Lung (tissue), 12 donors: ENCODE data around the gene GRIK2. TPM values are rescaled to one million over a fixed set of nuclear protein-coding genes. Genes with fewer than 3 reads are reported as not detected.
"Not testable (repeated sequence)": the region's sequence is repeated elsewhere in the genome, so short reads cannot be mapped to it uniquely, and the experiment has no call there.

ENCODE experiments used
- ATAC-seq: fragments of 200-7000 bp; cut with Tn5 transposase; one replicate; pipeline ENCODE4 v1.9.1; 2020; ENCODE audit warnings: moderate number of reproducible peaks; ENCODE audit not compliant: insufficient read depth, low FRiP score
- DNase-seq, 3 donors: peaks; one replicate each; pipeline ENCODE4 v3.0.0-alpha.2; 2013 to 2017
- H3K27ac ChIP-seq, 2 donors: one replicate each; pipeline ENCODE4 v1.5.1; 2013; ENCODE audit warnings: mild to moderate bottlenecking in 2 of 2, moderate library complexity in 2 of 2, control low read depth in 1 of 2, inconsistent platforms in 1 of 2, low read depth in 1 of 2, low read length in 1 of 2
- H3K27me3 ChIP-seq, 3 donors: one replicate each; pipeline ENCODE4 v1.5.1; 2013; ENCODE audit warnings: low read length in 2 of 3; ENCODE audit not compliant: control insufficient read depth in 3 of 3, insufficient read depth in 3 of 3
- H3K36me3 ChIP-seq, 4 donors: one replicate each; pipeline ENCODE4 v1.5.1; 2013; ENCODE audit warnings: low read length in 4 of 4, mild to moderate bottlenecking in 1 of 4, moderate library complexity in 1 of 4; ENCODE audit not compliant: control insufficient read depth in 4 of 4, insufficient read depth in 4 of 4
- H3K4me1 ChIP-seq, 5 donors: one replicate each; pipeline ENCODE4 v1.5.1; 2013; ENCODE audit warnings: low read length in 5 of 5, mild to moderate bottlenecking in 2 of 5, moderate library complexity in 1 of 5; ENCODE audit not compliant: control insufficient read depth in 5 of 5, insufficient read depth in 5 of 5
- H3K4me3 ChIP-seq: one replicate; pipeline ENCODE4 v1.5.1; 2013; ENCODE audit warnings: mild to moderate bottlenecking, control low read depth, moderate library complexity
- H3K9ac ChIP-seq, 2 donors: one replicate each; pipeline ENCODE4 v1.5.1; 2013; ENCODE audit warnings: low read length in 2 of 2, control low read depth in 1 of 2; ENCODE audit not compliant: insufficient read depth in 1 of 2
- H3K9me3 ChIP-seq, 4 donors: one replicate each; pipeline ENCODE4 v1.5.1; 2013; ENCODE audit warnings: low read length in 3 of 4, mild to moderate bottlenecking in 1 of 4, moderate library complexity in 1 of 4; ENCODE audit not compliant: control insufficient read depth in 4 of 4, insufficient read depth in 3 of 4
- CTCF ChIP-seq: IDR thresholded peaks from 2 replicates; pipeline ENCODE4 v1.5.1; 2012; ENCODE audit warnings: mild to moderate bottlenecking; ENCODE audit errors: control extremely low read depth, extremely low read depth
- WGBS, 2 donors: extraction: QIAGEN DNeasy Blood & Tissue Kit; methylation state at CpG; one replicate each; pipeline ENCODE4 v1.1.7; 2013; 5-methylcytosine and 5-hydroxymethylcytosine counted together
- polyA plus RNA-seq, 2 donors: library from polyadenylated mRNA; stranded (reverse); fragments of 200-250 nt; gene quantifications; one replicate each; pipeline ENCODE4 v1.2.1, GENCODE V29; 2013
- total RNA-seq, 2 donors: library from RNA; depleted of rRNA in 1 of 2; stranded (reverse); fragments of >200 nt in 1 of 2; gene quantifications; one replicate each; pipeline ENCODE4 v1.2.1, GENCODE V29; 2014 to 2021
- donor health status: control.
- donor health status: control.
- donor health status: Bipolar disorder and iron deficiency.
- donor health status: healthy.
- donor health status: DM: yes; HTN: yes; CAD: no.

GRIK2 gene
- total and polyA plus RNA-seq, 4 donors = 0.09 to 5.1 (median 0.67) TPM

GRCh38 chr6:102068349-102068929 is 674.9 kb downstream of the GRIK2 start:
- Histone ChIP-seq H3K4me3 (no peak overlapping the region), H3K27me3 (no peaks in the 10 kb centered on the region), H3K9me3 (no peaks in the 10 kb centered on the region), H3K9ac (no peak overlapping the region), H3K27ac (no peak overlapping the region), H3K36me3 (no peaks in the 10 kb centered on the region), H3K4me1 (no peaks in the 10 kb centered on the region)
- TF ChIP-seq CTCF = no peak
- WGBS, 2 donors = 80 to 81% methylated on average over 7 of the region's 7 CpGs
- DNase-seq (no peak), ATAC-seq (no peak)

- Histone ChIP-seq H3K4me3 (no peak overlapping the region), H3K27ac (no peak overlapping the region), H3K27me3 (no peaks in the 10 kb centered on the region), H3K36me3 (no peaks in the 10 kb centered on the region), H3K9ac (no peak overlapping the region), H3K4me1 (no peaks in the 10 kb centered on the region), H3K9me3 (peaks cover 0 to 4% (median under 1%) of the 10 kb centered on the region in 4 donors)
- ATAC-seq (no peak), DNase-seq (no peak)
- no peak for TF ChIP-seq CTCF
- 60 to 62% methylated on average over 2 of the region's 2 CpGs for WGBS, 2 donors
These were observed 682.0 kb downstream of the GRIK2 start for GRCh38 chr6:102075539-102075938.

- Histone ChIP-seq H3K4me3 (no peak overlapping the region), H3K36me3 (no peaks in the 10 kb centered on the region), H3K9ac (no peak overlapping the region), H3K9me3 (no peaks in the 10 kb centered on the region), H3K27ac (no peak overlapping the region), H3K4me1 (no peaks in the 10 kb centered on the region), H3K27me3 (no peaks in the 10 kb centered on the region)
- WGBS, 2 donors = 35 to 47% methylated on average over 2 of the region's 2 CpGs
- DNase-seq (no peak), ATAC-seq (no peak)
- TF ChIP-seq CTCF = no peak
These were observed 691.7 kb downstream of the GRIK2 start for GRCh38 chr6:102085257-102085656.

GRCh38 chr6:102088160-102088559 is 694.7 kb downstream of the GRIK2 start:
- not testable (repeated sequence) for ATAC-seq, H3K4me1 ChIP-seq, DNase-seq, H3K27ac ChIP-seq, H3K27me3 ChIP-seq, H3K9ac ChIP-seq, H3K4me3 ChIP-seq, H3K9me3 ChIP-seq, H3K36me3 ChIP-seq
- WGBS, 2 donors = 95 to 96% methylated on average over 19 of the region's 19 CpGs
